Measurements from ENCODE around the gene PTPRN. TPM values are rescaled to one million over a fixed set of nuclear protein-coding genes. Genes with fewer than 3 reads are reported as not detected.

Gene PTPRN
- total and polyA plus RNA-seq, 2 donors (not counting 3 experiments of a cell fraction or from before 2014, with no cell fraction given), result not detected

DNA sequence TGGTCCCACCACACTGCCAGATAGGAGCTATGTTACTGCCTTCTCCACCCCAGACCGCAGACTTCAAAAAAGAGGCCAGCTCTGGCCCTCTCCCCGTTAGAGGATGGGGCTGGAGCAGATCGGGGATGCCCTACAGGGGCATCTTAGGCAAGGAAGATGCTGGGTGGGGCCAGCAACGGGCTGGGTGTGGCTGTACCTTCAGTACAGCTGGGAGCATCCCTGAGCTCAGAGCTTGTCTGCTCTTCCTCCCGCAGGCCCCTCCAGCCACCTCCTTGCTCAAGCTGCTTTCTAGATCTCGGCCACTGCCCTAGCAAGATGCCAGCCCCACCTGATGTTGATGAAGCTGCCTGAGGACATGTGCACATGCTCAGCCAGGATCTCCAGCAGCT lies 9.8 kb downstream of the PTPRN start:
- peaks cover 2% of the 10 kb centered on the region for H3K4me1 ChIP-seq (ENCODE audit: control insufficient read depth, extremely low read depth, insufficient read depth, low read length)
- H3K9ac ChIP-seq (replicated peaks; ENCODE audit: extremely low read depth, insufficient read depth, low read length), result no peak overlapping the region
- peaks cover 7 to 14% of the 10 kb centered on the region in 2 experiments for H3K27me3 ChIP-seq (ENCODE audit: control insufficient read depth in 2 of 2, insufficient read depth in 2 of 2, low read length in 2 of 2)
- H3K27ac ChIP-seq (ENCODE audit: insufficient read depth, low read depth, low read length), result no peak overlapping the region
- dilution Hi-C loops (cut with MboI; ENCODE audit: extremely low pct_ligation_motif_present, low sequenced_read_pairs) (no loop called here), intact Hi-C loops (cut with micrococcal nuclease) (loop anchor here (5.0 kb wide), 2 partner anchors 88 to 317 kb away; partner anchors contain the start of gene DNPEP)
- no peak for TF ChIP-seq JUN (IDR thresholded peaks at IDR 0.05; ENCODE audit: borderline replicate concordance, insufficient read depth, insufficient read length, low read depth)
- no peak overlapping the region for H2AFZ ChIP-seq (ENCODE audit: low read depth, low read length)
- H3K9me1 ChIP-seq (replicated peaks; ENCODE audit: control insufficient read depth, extremely low read depth, insufficient read depth, low read length), result no peaks in the 10 kb centered on the region
- no TSS peak for BruUV-seq (replicated peaks)
- ChIA-PET POLR2A (no interaction called here), CTCF (interaction anchor here (0.9 to 11.2 kb wide), 10 partner anchors 9 to 269 kb away, joined by 3 to 253 read pairs (median 3); partner anchors contain the start of genes DNAJB2, NHEJ1 and SLC23A3)
- H4K20me1 ChIP-seq (replicated peaks; ENCODE audit: control insufficient read depth, extremely low read depth, insufficient read depth, low read length), result no peaks in the 10 kb centered on the region
- no peak overlapping the region for H3K4me2 ChIP-seq (ENCODE audit: insufficient read depth, low read length)
- no peak overlapping the region for H3K4me3 ChIP-seq (replicated peaks in 1 of 3; ENCODE audit: insufficient read depth in 1 of 3, low read depth in 1 of 3, low read length in 3 of 3)
- FAIRE-seq, result no peak
- no peaks in the 10 kb centered on the region for H3K9me3 ChIP-seq (replicated peaks; ENCODE audit: control insufficient read depth, insufficient read depth, low read length)
- no peaks in the 10 kb centered on the region for H3K79me2 ChIP-seq (ENCODE audit: control insufficient read depth, insufficient read depth, low read length)
- H3K36me3 ChIP-seq (ENCODE audit: control insufficient read depth in 2 of 2, extremely low read depth in 1 of 2, insufficient read depth in 2 of 2, low read length in 2 of 2), result no peaks in the 10 kb centered on the region
- no peak for DNase-seq (ENCODE audit: low read depth, low spot score)

DNA sequence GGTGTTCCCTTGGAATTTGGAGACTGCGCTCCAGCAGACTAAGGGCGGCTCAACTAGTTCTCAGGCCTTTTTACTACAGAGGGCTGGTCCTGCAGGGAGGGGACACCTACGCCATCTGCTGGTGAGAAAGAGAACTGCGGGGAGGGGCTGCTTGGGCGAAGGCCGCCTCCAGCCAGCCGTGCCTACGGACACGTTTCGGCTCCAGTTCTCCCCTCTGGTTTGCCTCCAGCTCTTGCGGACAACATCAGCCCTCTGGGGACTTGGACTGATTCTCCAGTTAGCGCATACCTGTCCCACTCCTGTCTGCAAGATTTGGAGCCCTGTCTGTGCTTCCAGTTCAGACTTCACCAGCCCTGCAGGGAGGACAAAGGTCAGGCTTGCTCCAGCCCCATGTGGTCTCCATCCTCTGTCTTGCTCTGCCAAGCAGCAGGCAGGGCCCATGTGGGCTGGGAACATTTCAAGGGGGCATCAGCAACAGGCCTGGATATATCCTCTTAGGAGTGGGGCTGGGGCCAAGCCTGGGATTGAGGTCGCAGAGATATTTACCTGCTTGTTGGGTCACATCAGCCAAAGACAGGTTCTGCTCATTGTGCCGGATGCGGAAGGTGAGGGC lies 10.3 kb downstream of the PTPRN start:
- H3K4me2 ChIP-seq (ENCODE audit: insufficient read depth, low read length), result no peak overlapping the region
- no peaks in the 10 kb centered on the region for H3K9me3 ChIP-seq (replicated peaks; ENCODE audit: control insufficient read depth, insufficient read depth, low read length)
- no peaks in the 10 kb centered on the region for H3K79me2 ChIP-seq (ENCODE audit: control insufficient read depth, insufficient read depth, low read length)
- TF ChIP-seq EZH2 (IDR thresholded peaks at IDR 0.05; ENCODE audit: borderline replicate concordance, low read depth, low read length, severe bottlenecking), result no peak
- TF ChIP-seq FOS (IDR thresholded peaks at IDR 0.05; ENCODE audit: borderline replicate concordance, insufficient read depth, low read length), result no peak
- no peak for TF ChIP-seq GATA2 (IDR thresholded peaks at IDR 0.05; ENCODE audit: insufficient read depth, insufficient read length, low read depth, low read length)
- TF ChIP-seq, protein P1, sequence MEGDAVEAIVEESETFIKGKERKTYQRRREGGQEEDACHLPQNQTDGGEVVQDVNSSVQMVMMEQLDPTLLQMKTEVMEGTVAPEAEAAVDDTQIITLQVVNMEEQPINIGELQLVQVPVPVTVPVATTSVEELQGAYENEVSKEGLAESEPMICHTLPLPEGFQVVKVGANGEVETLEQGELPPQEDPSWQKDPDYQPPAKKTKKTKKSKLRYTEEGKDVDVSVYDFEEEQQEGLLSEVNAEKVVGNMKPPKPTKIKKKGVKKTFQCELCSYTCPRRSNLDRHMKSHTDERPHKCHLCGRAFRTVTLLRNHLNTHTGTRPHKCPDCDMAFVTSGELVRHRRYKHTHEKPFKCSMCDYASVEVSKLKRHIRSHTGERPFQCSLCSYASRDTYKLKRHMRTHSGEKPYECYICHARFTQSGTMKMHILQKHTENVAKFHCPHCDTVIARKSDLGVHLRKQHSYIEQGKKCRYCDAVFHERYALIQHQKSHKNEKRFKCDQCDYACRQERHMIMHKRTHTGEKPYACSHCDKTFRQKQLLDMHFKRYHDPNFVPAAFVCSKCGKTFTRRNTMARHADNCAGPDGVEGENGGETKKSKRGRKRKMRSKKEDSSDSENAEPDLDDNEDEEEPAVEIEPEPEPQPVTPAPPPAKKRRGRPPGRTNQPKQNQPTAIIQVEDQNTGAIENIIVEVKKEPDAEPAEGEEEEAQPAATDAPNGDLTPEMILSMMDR (IDR thresholded peaks at IDR 0.05; ENCODE audit: extremely low read depth in 1 of 2, insufficient read depth in 1 of 2, low read depth in 1 of 2, low read length in 2 of 2), result peak; percentile 95 to 99
- peaks cover 7 to 14% of the 10 kb centered on the region in 2 experiments for H3K27me3 ChIP-seq (ENCODE audit: control insufficient read depth in 2 of 2, insufficient read depth in 2 of 2, low read length in 2 of 2)
- BruUV-seq (replicated peaks), result no TSS peak
- no peak overlapping the region for H3K27ac ChIP-seq (ENCODE audit: insufficient read depth, low read depth, low read length)
- H3K36me3 ChIP-seq (ENCODE audit: control insufficient read depth in 2 of 2, extremely low read depth in 1 of 2, insufficient read depth in 2 of 2, low read length in 2 of 2), result no peaks in the 10 kb centered on the region
- no peak overlapping the region for H3K4me3 ChIP-seq (replicated peaks in 1 of 3; ENCODE audit: insufficient read depth in 1 of 3, low read depth in 1 of 3, low read length in 3 of 3)
- H2AFZ ChIP-seq (ENCODE audit: low read depth, low read length), result no peak overlapping the region
- H3K4me1 ChIP-seq (ENCODE audit: control insufficient read depth, extremely low read depth, insufficient read depth, low read length), result peaks cover 4% of the 10 kb centered on the region
- DNase-seq (ENCODE audit: low read depth, low spot score) (peak; percentile 67), FAIRE-seq (peak; percentile 87)
- ChIA-PET POLR2A (no interaction called here), CTCF (interaction anchor here (0.9 to 11.2 kb wide), 12 partner anchors 9 to 269 kb away, joined by 3 to 253 read pairs (median 4); partner anchors contain the start of genes DNAJB2, NHEJ1 and SLC23A3)
- dilution Hi-C loops (cut with MboI; ENCODE audit: extremely low pct_ligation_motif_present, low sequenced_read_pairs) (no loop called here), intact Hi-C loops (cut with micrococcal nuclease) (loop anchor here (1.0 to 5.0 kb wide), 5 partner anchors 88 to 317 kb away; partner anchors contain the start of genes DNPEP and NHEJ1)
- no peak overlapping the region for H3K9ac ChIP-seq (replicated peaks; ENCODE audit: extremely low read depth, insufficient read depth, low read length)
- H4K20me1 ChIP-seq (replicated peaks; ENCODE audit: control insufficient read depth, extremely low read depth, insufficient read depth, low read length), result no peaks in the 10 kb centered on the region
- H3K9me1 ChIP-seq (replicated peaks; ENCODE audit: control insufficient read depth, extremely low read depth, insufficient read depth, low read length), result no peaks in the 10 kb centered on the region

All from endothelial cell of umbilical vein (primary cell).